SHP77 treated with DMSO at 0.1 percent for 48 hours (cell line): Measurements from ENCODE around the gene MAF.

ENCODE experiments used
- DNase-seq: peaks from one replicate; lab custom pipeline; 2025; lab: John Stamatoyannopoulos, UW

MAF gene

DNA sequence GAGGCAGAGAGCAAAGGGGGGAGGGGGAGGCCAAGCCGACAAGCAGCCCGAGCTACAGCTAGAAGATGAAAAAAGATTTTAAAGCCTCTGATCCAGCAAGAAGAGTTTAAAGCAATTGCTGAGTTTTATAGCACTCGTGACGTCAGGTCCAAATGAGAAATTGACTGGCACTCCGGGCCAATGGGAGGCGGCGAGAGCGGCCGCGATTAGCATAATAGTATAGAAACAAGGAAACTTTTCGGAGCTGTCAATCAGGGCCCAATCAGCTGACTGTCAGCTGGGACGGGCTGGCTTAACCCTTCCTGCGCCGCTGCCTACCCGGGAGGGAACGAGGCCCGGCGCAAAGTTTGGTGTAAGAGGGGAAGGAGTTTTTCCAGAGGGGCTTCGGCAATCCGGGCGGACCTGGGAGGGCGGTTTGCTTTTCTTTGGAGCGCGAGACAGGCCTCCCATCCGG, at the start of gene MAF:
MAF (minus strand) TSS at position 100 of the 454 bp plus-strand sequence. CDS start 835 bp downstream, outside the sequence.
- peak; percentile 18 for DNase-seq

DNA sequence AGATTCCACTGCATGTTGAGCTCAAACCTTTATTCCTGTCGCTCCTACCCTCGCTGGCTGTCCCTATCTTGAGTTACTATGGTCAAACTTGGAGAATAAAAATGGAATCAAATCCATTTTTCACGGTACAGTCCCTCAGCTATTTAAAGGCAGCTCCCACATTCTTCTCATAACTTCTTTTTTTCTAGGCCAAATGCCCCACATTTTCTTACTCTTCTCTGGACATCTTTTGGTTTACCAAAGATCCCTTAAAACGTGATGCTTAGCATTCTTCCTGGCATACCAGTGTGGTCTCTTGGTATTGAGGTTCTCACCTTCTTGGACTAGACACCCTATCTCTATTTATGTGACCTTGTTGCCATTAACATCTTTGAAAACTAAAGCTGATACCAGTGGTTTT, 48.3 kb upstream of the MAF start:
- no peak for DNase-seq

DNA sequence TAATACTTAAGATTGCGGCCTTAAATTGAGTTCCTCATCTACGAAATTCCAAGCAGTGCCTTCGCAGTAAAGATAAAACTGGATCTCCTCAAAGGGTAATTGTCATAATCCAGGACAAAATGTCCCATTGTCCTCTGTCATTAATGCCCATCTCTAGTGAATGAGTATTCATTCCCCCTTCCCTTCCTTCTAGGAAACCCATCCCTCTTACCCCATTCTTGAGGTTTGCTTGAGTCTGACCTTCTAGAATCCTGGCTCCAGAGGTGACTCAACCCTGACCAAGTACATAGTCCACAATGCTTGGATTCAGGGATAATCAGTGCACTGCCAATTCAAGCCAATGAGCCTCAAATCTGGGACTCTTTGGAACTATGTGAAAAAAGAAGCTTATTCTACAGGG, 47.0 kb upstream of the MAF start:
- no peak for DNase-seq

DNA sequence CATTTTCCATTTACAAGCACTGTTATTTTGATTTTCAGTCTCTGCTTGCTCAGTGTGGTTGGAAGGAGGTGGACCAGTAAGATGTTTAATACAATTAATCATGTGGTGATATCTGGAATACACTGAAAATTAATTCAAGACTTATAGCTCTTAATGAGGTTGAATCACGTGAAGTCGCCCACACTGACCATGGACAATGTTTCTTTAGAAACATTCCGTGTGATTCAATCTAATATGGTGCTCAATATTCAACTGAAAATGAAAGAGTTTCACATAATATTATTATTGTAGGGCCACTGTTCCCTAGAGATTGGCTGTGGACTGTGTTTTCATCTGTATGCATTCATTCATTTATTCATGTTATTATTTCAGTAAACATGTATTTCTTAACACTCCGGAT, 45.2 kb upstream of the MAF start:
- DNase-seq, result no peak

DNA sequence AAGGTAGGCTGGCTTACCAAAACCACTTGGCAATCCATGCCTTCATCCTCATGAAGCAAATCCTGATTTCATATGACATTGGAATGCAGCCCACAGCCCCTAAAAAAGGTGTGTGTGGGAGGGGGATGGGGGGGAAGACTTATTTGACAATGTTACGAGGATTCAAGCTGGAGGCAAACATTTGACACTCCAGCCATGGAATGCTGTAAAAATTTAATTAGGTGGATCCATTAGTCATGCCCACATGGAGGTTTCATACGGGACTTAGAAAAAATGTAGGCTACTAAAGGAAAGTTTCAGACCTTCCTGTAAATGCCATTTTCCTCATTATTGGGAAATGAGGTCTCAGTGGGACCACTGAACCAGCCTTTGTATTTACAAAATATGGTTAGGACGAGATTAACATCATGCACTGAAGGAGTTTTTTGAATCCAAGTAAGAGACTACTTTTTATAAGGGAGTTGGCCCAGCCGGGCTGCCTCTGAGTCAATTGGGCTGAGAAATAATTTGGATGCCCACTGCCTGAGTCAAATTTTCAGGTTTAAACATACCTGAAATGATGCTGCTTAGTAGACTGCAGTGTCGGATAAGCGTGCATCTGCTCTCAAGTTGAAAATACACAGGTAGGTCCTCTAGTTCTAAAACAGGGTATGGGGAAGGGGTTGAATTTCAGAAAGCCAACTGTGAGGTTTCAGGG, 44.6 kb upstream of the MAF start:
- DNase-seq, result no peak

DNA sequence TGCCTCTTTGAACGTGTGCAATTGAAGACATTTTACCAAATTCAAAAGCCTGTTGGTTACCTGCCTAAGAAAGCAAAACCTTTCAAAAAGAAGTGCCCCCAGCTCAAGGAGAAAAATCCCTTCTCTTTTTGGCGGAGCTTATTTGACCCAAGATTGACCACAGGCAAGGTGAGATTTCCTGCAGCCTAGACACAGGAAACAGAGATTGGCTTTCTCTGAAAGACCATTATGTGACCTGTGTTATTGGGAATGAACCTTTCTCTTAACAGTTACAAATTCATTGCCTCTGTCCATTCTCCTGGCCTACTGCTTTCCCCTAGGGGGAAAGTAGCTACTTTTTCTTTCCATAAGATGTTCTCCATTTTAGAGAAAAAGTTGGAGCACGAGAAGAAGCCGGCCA, 42.1 kb upstream of the MAF start:
- no peak for DNase-seq

DNA sequence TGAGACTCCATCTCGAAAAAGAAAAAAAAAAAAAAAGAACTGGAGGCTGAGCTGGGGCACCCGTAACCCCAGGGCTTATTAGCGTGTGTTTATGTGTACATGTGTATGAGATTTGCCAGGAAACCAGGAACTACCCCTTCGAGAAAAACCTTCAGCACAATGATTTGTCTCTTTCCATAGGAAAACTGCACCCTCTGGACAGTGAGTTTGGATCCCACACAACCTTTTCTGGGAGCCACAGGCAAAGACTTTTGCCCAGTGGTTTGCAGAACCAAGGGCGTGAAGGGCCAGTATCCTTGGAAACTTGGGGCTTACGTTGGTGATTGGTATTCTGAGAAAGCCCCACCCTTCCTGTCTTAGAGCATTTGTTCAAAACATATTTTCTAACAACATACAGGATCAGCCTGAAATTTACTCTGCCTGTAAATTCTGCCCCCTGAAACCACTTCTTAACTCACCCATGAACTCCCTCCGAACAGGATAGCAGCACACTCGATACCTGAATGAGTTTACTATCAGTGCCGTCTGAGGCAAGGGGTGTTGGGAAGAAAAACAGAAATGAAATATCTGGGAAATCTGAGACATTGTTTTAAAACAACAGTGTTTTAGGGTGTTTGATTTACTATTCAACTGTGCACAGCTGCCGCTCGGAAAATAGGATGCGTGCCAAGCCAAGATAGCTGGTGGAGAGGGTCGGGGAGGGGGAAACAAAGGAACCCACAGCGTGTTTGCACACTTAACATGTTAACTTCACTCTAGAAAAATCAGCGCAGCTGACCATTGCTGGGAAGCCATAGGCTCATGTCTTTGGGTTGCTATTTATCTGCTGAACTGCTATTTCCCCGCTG, 40.2 kb upstream of the MAF start:
- DNase-seq, result peak; percentile 42

DNA sequence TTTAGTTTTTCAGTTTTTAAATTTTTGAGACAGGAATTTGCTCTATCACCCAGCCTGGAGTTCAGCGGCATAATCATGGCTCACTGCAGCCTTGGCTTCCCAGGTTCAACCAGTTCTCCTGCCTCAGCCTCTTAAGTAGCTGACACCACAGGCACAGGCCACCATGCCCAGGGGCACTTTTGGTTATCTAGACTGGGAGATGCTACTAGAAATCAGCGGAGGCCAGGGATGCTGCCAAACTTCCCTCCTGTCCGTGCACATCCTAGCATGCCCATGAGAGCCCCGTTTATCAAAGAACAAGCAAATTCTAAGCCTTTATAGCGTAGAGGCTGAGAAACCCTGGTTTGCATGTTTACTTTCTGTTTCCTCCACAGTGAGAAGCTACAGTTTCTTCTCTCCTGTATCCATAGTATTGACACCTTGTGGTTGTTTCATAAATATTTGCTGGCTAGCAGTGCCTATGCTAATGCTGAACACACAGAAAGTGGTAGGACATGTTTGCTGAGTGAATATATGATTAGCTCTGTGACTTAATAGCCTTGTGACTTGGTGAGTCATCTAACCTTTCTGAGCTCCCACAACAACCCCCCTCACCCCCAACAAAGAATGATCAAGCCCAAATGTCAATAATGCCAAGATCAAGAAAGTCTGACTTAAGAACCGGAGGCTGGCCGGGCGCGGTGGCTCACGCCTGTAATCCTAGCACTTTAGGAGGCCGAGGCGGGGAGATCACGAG, 39.2 kb upstream of the MAF start:
- no peak for DNase-seq

DNA sequence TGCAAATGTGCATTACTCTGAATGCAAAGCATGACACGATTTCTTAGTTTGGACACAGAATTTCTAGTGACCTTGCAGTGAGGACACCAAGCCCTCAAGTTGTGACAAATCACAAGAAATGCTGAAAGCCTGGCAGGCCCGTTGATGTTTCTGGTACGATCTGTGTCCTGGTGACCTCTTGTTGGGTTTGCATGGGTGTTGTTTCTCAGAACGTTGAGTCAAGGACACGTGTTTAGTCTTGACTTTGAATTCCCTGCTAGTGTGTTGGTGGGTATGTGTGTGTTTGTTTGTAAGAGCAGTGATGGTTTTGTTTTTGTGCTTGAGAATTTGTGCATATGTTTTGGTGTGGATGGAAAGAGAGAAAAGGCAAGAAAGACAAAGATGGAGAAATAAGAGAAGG, 37.8 kb upstream of the MAF start:
- no peak for DNase-seq

DNA sequence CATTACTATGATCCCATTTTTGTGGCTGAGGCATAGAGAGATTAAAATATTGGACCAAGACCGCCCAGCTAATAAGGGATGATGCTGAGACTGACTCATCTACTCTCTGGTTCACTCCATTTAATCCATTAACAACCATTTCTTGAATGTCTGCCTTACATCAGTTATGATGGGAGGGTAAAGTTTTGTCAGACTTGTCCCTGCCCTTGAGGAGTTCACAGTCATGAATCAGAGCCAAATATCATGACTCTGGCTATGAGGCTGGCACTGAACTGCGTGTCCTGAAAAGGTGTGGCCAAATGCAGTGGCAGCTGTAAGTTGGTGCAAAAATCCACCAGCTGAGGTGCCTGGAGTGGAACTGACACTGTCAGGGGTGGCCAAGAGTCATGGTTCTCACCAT, 35.0 kb upstream of the MAF start:
- no peak for DNase-seq

DNA sequence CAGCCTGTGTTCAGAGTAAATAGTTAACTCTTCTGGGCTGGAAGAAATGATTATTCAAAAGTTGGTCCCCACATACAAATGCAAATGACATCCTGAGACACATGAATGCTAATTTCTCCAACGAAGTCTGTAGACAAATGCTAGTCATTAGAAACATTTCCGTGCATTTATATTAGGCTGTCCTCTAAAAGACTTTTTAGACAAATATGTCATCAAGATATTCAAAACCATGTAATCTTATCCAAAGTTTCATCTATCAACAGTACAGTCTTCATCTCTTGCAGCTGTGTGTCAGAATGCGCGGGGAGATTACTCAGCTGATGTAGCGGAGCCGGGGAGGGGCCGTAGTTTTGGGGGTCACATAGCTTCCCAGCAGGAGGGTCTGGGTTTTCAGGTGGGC, 33.8 kb upstream of the MAF start:
- DNase-seq, result no peak

DNA sequence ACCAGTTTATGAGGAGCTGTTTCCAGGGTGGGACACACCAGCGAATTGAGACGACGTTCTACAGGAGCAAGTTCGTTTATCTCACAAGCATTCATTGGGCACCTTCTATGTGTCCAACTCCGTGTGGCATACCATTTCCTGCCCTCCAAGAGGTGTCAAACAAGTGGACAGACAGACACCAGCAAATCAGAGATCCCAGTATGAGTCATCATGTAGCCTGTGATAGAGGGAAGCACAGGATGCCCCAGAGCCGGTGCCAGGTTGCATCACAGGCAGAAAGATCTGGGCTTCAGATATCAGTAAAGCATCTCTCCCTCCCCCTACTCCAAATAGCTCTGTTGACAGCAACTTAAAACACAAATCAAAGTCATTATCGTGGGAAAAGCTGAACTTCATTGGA, 31.8 kb upstream of the MAF start:
- DNase-seq, result no peak

DNA sequence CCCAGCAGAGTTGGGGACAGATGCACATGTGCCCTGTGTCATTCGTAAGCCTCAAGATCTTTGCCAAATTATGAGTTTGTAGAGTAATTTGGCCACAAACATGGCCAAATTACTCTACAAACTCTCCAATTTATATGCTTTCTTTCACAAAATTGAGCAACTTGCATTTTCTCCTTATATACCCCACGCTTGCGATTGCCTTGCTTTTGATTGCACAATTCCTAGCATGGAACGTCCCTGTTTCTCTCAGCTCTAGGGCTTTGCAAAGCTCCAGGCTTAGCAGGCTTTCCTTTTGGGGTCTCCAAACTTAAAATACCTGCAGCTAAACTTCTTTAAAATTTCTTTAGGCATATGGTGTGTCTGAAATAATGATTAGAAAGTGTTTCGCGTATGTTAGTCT, 28.5 kb upstream of the MAF start:
- DNase-seq, result no peak

DNA sequence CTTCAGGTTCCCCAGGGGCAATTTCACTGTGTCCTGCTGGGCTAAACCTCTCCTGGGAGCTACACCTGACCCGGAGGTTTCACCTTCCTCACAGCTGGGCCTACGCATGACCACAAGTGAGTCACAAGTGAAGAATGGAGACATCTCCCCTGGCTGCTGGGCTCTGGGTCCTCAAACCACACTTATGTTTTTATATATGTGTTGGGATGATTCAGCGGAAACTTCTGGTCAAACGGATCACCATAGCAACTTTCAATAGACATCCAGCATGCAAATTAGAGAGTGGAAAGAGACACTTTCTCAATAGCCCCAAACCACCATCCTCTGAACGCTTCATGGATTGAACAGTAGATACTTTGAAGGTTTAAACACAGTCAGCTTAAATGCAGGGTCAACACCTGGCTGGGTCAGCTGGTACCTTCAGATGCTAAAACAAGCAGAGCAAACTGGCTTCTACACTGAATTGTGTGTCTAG, 28.0 kb upstream of the MAF start:
- DNase-seq, result no peak

DNA sequence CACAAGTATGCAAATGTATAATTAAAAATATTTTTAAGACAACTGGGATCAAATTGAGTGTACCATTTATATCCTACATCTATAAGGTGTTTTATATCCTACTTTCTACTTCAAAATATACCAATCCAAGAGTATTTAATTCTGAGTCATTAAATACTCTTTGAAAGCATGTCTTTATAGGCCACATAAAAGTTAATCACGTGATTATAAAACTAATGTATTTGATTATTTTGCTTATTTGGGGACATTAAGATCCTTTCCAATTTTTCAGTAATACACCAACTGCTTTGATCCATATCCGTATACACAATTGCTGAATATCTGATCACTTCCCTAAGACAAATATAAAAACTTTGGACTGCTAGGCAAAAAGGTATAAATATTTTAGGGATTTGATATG, 26.6 kb upstream of the MAF start:
- no peak for DNase-seq

DNA sequence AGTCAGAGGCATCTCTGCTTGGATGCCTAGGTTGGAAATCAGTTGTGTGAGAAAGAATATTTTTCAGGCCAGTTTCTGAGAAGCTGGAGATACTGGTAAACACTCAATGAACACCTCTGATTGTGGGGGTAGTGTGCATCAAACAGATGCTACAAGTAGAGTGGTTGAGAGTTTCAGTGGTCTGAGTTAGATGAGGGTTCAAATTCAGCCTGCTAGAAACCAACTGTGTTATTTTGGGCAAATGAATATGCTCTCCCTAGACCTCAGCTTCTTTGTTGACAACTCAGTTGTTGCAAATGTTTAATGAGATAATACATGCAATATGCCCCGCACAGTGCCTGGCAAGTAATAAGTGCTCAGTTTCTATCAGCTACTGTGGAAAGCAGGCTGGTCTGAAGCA, 25.2 kb upstream of the MAF start:
- no peak for DNase-seq

DNA sequence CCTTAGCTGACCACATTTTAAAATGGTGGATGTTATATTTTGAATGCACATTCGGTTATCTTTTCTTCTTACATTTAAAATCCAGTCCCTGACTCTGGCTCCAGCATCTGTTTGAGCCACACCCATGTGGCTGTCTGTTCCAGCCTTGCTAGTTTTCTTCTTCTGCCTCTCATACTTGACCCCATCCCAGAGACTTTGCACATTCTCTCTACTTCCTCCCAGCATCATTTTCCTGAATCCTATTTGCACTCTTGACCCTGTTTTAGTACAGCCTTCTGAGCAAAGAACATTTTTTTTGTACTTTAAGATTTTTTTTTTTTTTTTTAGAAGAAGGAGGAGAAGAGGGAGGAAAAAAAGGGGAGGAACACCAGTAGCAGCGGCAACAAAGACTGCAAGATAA, 23.3 kb upstream of the MAF start:
- no peak for DNase-seq

DNA sequence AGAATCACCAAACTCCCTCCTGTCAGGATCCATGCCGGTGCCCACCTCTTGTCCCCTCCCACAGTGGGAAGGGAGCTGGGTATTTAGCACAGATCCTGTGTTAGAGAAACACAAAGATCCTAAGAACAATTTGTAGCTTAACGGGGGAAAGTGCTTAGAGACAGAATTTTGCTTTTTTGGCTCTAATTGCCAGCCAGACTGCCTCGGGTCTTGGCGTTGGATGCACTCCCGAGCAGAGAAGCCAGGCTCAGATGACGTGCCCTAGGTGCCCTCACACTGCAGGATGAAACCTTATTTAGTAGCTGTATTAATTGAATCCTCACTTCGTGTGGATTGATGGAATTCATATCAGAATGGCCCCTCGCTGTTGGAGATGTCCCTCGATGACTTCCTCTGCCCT, 22.5 kb upstream of the MAF start:
- DNase-seq, result no peak

DNA sequence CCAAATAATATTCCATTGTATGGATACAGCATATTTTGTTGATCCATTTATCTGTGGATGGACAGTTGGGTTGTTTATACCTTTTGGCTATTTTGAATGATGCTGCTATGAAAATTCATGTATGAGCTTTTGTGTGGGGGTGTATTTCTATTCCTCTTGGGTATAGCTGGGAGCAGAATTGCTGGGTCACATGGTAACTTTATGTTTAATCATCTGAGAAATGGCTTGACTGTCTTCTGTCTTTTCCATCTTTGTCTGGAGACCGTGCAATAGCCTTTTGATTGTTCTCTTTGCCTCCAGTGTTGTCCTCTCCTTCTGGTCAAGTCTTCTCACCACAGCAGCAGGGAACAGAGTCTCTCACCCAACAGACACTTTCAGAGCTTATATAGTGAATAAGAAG, 20.5 kb upstream of the MAF start:
- DNase-seq, result no peak

DNA sequence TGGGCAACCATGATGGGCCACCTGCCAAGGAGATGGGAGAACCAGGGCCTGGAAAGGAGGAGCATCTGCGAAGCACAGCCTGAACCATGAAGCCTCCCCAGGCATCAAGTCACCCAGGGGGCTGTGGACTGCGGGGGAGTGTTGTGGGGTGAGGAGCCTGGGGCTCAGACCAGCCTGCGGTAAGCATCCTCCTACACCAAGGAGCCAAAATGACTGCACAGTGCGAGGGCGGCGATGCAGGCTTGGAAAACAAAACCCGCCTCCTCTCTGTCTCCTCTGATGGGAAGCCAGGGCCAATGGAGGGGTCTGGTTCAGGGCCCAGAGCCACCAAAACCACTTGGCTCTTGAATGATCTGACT, 18.1 kb upstream of the MAF start:
- DNase-seq, result no peak

DNA sequence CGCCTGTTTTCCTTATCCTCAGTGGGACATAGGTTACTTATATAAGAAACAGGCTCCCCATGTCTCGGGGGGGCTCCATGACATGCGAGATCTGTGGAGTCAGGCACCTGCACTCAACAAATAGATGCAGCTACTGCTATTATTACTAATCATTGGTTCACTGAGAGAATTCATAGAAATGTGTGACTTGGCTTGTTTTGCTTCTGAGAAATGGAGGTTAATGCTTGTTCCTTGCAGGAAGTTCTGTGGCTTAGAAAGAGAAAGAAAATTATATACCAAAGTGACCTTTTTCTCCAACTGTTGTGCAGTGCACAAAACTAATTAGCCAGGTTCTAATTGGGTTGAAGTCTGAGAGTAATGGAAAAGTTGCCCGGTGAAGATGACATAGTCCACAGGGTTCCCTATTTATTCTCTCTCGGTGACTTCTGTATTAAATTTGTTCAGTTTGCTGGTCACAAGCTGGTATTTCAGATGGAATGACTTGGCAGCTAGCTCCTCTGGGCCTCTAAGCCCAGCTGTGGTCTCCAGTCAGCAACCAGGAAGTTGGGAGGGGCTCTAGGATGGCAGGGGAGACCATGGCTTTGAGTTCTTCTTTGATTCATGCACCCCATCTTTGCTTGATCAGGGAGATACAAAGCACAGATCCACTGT, 17.6 kb upstream of the MAF start:
- no peak for DNase-seq

DNA sequence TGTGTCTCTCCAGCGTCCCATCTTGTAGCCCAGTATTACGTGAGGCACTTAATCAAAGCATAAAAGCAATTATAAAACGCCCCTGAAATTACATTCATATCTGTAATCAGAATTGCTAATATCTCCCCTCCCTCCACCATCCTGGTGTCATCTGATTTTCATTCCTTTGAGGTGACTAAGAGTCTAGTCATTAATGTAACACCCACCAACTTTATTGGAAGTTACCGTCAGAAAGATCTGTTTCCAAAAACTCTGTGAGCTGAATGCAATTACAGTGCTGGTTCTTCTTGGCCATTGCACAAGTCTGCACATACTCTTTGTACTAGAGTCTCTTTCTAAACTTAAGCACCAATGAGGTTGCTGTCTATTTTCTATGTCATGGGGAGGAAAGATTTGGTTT, 12.5 kb upstream of the MAF start:
- no peak for DNase-seq
